ENCODE measurements around the gene TSSK3.

The TSSK3 gene

DNA sequence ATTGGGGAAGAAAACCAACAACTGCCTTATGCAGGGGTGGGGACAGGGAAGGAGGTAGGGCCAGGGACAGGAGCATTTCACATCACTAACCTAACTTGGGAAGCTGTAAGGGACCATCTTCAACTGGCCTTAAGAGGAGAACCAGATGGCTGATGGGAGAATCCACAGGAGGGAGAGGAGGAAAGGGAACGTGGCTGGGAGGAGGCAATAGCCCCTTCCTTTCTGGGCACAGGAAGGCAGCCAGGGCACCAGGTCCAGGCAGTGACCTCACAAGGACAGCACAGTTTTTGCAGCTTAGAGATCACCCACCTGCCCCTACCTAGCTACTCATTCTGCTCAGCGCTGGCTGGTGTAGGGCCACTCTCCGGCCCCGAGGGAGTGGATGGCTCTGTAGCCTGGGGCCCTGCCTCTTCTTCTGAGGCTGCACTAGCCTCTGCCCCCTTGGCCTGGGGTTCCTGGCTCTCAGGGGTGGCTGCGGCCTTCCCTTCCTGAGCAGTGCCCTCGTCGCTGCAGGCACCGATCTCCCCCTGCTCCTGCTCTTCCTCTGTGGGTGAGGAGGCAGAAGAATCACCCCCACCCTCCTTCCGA is 28.0 kb upstream of the TSSK3 start:
- H3K9ac ChIP-seq (ENCODE audit: low read depth, low read length) = peak overlapping the region; percentile 81
- peaks cover 9% of the 10 kb centered on the region for H3K4me1 ChIP-seq (ENCODE audit: control insufficient read depth, insufficient read depth, low read length)
- H3K27me3 ChIP-seq (ENCODE audit: control insufficient read depth, insufficient read depth, low read length) = peaks cover 3% of the 10 kb centered on the region
- no peaks in the 10 kb centered on the region for H3K9me3 ChIP-seq (replicated peaks; ENCODE audit: low read length)
- peak overlapping the region; percentile 76 for H3K4me3 ChIP-seq (ENCODE audit: low read length)
- peak overlapping the region; percentile 91 for H3K4me2 ChIP-seq (ENCODE audit: low read length)
- H3K36me3 ChIP-seq (ENCODE audit: insufficient read depth, low read length) = peaks cover 45% of the 10 kb centered on the region

DNA sequence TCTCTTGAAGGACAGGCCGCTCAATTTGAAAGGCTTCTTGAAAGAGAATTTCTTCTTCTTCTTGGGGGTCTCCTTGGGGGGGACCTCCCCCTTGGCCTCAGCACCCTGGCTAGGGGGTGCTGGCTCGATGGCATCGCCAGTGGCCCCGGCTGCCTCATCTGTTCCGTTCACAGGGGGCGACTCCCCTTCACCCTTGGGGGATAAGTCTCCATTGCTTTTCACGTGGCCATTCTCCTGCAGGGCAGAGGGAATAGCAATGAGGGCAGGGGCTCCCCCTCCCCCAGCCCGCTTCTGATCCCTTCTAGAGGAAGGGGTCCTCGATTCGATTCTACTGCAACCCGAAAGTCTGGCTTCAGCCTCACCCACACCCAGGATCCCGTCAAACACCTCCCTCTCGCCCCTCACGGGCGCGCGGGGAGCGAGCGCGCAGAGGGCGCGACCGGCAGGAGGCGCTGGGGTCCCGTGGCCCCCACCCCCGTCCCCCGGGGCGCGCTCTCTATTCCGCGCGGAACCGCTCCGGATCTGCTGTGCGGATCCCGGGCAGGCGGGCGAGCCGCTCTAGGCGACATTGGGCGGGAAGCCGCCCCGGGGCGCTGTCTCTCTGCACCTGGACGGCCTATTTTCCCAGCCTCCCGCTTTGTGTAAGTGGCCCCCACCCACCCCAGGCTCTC is 27.3 kb upstream of the TSSK3 start:
- peaks cover 9% of the 10 kb centered on the region for H3K4me1 ChIP-seq (ENCODE audit: control insufficient read depth, insufficient read depth, low read length)
- peak overlapping the region; percentile 91 for H3K4me2 ChIP-seq (ENCODE audit: low read length)
- H3K9me3 ChIP-seq (replicated peaks; ENCODE audit: low read length) = no peaks in the 10 kb centered on the region
- peak overlapping the region; percentile 81 for H3K9ac ChIP-seq (ENCODE audit: low read depth, low read length)
- H3K4me3 ChIP-seq (ENCODE audit: low read length) = peak overlapping the region; percentile 76
- peaks cover 39% of the 10 kb centered on the region for H3K36me3 ChIP-seq (ENCODE audit: insufficient read depth, low read length)
- peaks cover 3% of the 10 kb centered on the region for H3K27me3 ChIP-seq (ENCODE audit: control insufficient read depth, insufficient read depth, low read length)

DNA sequence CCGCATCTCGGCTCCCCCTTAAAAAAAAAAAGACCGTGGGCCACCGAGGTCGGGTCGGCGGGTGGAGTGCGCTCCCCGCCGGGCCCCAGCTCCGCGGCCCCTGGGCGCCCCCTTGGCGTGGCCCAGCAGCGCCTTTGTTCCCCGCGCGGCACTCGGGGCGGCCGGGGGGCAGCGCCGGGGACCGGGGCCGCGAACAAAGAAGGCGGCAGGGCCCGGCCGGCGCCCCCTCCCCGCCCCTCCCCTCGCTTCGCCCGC is 26.9 kb upstream of the TSSK3 start:
- peak overlapping the region; percentile 91 for H3K4me2 ChIP-seq (ENCODE audit: low read length)
- H3K9me3 ChIP-seq (replicated peaks; ENCODE audit: low read length) = no peaks in the 10 kb centered on the region
- peaks cover 34% of the 10 kb centered on the region for H3K36me3 ChIP-seq (ENCODE audit: insufficient read depth, low read length)
- H3K27me3 ChIP-seq (ENCODE audit: control insufficient read depth, insufficient read depth, low read length) = peaks cover 3% of the 10 kb centered on the region
- peaks cover 9% of the 10 kb centered on the region for H3K4me1 ChIP-seq (ENCODE audit: control insufficient read depth, insufficient read depth, low read length)
- peak overlapping the region; percentile 76 for H3K4me3 ChIP-seq (ENCODE audit: low read length)
- peak overlapping the region; percentile 81 for H3K9ac ChIP-seq (ENCODE audit: low read depth, low read length)

DNA sequence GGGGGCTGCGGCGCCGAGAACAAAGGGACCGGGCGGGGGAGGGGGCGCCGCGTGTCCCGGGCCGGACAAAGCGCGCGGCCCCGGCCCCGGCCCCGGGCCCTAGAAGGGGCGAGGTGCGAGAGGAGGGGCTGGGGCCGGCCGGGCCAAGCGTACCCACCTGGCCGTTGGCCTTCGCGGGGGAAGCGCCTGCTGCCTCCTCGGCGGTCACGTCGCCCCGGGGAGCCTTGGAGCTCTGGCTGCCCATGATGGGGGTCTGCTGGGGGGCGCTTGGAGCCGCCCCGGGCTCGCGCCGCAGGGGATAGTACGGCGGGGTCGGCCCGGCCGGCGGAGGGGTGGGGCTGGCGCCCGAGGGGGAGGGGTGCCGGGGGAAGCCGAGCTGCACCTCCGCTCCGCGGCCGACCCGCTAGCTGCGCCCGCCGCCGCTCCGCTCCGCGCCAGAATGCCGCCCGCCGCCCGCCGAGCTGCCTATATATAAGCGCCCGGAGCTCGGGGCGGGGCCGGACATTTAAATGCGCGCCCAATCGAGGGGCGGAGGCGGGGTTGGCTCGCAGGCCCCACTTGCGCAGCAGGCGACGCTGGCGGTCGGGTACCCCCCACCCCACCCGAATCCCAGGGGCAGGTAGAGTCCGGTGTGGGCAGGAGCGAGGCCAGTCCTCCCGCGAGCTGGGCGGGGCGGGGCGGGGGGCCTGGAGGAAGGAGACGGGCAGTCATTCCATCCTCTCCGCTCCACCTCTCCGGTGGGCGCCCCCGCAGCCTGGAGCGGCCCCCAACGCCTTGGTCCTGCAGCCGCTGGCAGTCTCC is 26.3 kb upstream of the TSSK3 start, which contains the start of gene MARCKSL1:
MARCKSL1 (minus strand) TSS at position 444 of the 801 bp plus-strand sequence; CDS start at position 244, 200 bp downstream.
- peaks cover 9% of the 10 kb centered on the region for H3K4me1 ChIP-seq (ENCODE audit: control insufficient read depth, insufficient read depth, low read length)
- no peaks in the 10 kb centered on the region for H3K9me3 ChIP-seq (replicated peaks; ENCODE audit: low read length)
- peak within 1 kb of the TSS; percentile 81 for H3K9ac ChIP-seq (ENCODE audit: low read depth, low read length)
- H3K4me3 ChIP-seq (ENCODE audit: low read length) = peak within 1 kb of the TSS; percentile 76
- H3K4me2 ChIP-seq (ENCODE audit: low read length) = peak within 1 kb of the TSS; percentile 91
- H3K36me3 ChIP-seq (ENCODE audit: insufficient read depth, low read length) = peaks cover 29% of the 10 kb centered on the region
- H3K27me3 ChIP-seq (ENCODE audit: control insufficient read depth, insufficient read depth, low read length) = peaks cover 3% of the 10 kb centered on the region

DNA sequence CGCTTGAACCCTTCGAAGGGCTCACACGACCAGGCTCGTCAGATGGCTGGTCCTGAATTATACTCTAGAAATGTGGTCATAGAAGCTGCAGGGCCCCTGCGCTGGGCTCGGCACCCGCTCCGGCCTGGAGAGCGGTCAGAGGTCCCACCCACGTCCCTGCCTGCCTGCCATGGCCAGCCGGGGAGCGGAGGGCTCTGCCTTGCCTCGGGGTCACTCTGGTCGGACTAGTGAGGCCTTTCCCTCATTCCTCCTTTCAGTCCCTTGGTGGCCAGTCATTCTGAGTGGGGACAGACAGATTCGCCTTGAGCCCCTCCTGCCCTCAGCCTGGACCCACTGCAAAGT is 25.8 kb upstream of the TSSK3 start:
- peaks cover 9% of the 10 kb centered on the region for H3K4me1 ChIP-seq (ENCODE audit: control insufficient read depth, insufficient read depth, low read length)
- H3K27me3 ChIP-seq (ENCODE audit: control insufficient read depth, insufficient read depth, low read length) = peaks cover 3% of the 10 kb centered on the region
- no peak overlapping the region for H3K9ac ChIP-seq (ENCODE audit: low read depth, low read length)
- H3K9me3 ChIP-seq (replicated peaks; ENCODE audit: low read length) = no peaks in the 10 kb centered on the region
- H3K4me2 ChIP-seq (ENCODE audit: low read length) = peak overlapping the region; percentile 91
- H3K4me3 ChIP-seq (ENCODE audit: low read length) = peak overlapping the region; percentile 76
- H3K36me3 ChIP-seq (ENCODE audit: insufficient read depth, low read length) = peaks cover 24% of the 10 kb centered on the region

DNA sequence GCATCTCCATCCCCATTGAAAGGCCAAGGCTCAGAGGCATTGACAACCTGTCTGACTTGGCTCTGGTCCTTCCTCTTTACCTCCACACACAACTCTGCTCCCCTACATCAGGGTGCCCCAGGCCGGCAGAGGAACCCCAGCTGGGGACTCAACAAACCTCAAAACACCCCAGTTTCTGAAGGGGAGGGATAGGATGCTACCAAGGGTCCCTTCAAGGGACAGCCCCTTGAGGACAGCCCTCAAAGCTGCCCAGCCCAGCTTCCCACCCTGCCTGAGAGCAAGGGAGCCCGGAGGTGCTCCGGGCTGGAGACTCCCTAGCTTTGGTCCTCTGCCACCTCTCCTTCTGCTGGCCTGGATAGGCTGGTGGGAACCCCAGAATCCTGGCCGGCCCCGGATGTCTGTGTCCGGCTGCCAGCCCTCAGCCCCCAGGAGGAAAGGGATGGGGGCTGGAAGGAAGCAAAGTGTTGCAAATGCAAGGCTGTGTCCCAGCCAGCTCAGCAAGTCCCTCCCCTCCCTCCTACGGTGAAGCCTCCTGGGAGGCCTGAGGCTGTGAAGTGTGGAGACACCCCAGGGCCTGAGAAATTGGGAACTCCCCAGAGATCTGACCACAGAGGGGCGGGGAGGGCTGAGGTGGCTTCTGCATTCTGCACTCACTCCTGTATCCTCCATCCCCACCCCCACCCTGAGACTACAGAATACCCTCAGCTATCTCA is 25.2 kb upstream of the TSSK3 start:
- peaks cover 19% of the 10 kb centered on the region for H3K36me3 ChIP-seq (ENCODE audit: insufficient read depth, low read length)
- peaks cover 3% of the 10 kb centered on the region for H3K27me3 ChIP-seq (ENCODE audit: control insufficient read depth, insufficient read depth, low read length)
- no peaks in the 10 kb centered on the region for H3K9me3 ChIP-seq (replicated peaks; ENCODE audit: low read length)
- H3K4me1 ChIP-seq (ENCODE audit: control insufficient read depth, insufficient read depth, low read length) = peaks cover 9% of the 10 kb centered on the region
- no peak overlapping the region for H3K4me2 ChIP-seq (ENCODE audit: low read length)
- H3K9ac ChIP-seq (ENCODE audit: low read depth, low read length) = no peak overlapping the region
- no peak overlapping the region for H3K4me3 ChIP-seq (ENCODE audit: low read length)

DNA sequence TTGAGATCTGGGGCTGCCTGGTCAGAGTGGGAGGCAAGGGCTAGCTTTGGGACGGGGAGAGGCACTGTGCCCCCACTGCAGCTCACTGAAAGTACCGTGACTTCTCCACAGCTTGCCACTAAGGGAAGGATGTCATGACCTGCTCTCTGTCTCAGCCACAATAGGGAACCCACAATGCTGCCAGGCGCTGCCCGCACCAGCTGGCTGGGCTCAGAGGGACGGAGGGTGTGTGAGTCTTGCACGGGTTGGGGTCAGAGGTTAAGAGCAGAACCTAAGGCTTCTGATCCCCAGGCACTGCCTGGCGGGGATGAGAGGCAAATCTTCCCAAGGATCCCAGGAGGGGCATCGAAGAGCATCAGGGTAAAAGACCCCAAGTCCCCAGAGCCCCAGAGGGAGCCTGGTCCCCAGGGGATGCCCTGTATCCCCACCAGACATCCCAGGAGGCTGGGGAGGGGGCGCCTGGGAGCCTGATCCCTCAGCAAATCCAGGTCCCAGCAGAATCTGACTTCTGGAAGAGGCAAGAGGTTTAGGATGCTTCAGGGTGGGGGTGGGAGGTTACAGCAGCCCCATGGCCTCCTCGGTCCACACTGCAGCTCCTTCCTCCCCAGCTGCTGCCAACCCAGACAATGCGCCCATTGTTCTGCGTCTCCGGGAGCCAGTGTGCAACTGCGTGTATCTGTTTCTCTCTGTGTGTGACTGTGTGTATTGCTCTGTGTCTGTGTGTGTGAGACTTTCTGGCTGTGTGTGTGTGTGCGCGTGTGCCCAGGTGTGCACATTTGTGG is 24.3 kb upstream of the TSSK3 start:
- peaks cover 9% of the 10 kb centered on the region for H3K4me1 ChIP-seq (ENCODE audit: control insufficient read depth, insufficient read depth, low read length)
- H3K4me2 ChIP-seq (ENCODE audit: low read length) = no peak overlapping the region
- H3K4me3 ChIP-seq (ENCODE audit: low read length) = no peak overlapping the region
- H3K27me3 ChIP-seq (ENCODE audit: control insufficient read depth, insufficient read depth, low read length) = peaks cover 3% of the 10 kb centered on the region
- peaks cover 13% of the 10 kb centered on the region for H3K36me3 ChIP-seq (ENCODE audit: insufficient read depth, low read length)
- H3K9me3 ChIP-seq (replicated peaks; ENCODE audit: low read length) = no peaks in the 10 kb centered on the region
- H3K9ac ChIP-seq (ENCODE audit: low read depth, low read length) = no peak overlapping the region

DNA sequence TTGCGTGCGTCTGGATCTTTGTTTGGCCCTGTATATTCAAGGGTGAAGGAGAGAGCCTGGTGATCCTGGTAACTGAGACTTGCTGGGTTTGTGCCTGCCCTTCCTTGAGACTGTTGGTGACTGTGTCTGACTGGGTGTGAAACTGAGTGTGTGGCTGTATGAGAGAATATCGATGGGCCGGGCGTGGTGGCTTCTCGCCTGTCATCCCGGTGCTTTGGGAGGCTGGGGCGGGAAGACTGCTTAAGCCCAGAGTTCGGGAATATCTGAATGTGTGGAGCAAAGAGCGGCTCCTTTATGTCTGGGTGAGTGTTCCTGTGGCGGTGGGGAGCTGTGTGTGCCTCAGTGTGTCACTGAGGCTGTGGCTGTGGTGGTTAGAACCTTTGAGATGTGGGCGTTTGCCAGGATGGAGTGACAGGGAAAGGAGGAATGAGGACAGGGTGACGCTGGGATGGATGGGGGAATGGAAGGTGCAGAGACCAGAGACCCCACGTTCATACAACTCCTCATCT is 23.6 kb upstream of the TSSK3 start:
- Histone ChIP-seq H3K27me3 (ENCODE audit: control insufficient read depth, insufficient read depth, low read length) (peaks cover 3% of the 10 kb centered on the region), H3K9ac (ENCODE audit: low read depth, low read length) (no peak overlapping the region), H3K9me3 (replicated peaks; ENCODE audit: low read length) (no peaks in the 10 kb centered on the region), H3K4me2 (ENCODE audit: low read length) (no peak overlapping the region), H3K4me1 (ENCODE audit: control insufficient read depth, insufficient read depth, low read length) (peaks cover 9% of the 10 kb centered on the region), H3K4me3 (ENCODE audit: low read length) (no peak overlapping the region), H3K36me3 (ENCODE audit: insufficient read depth, low read length) (peaks cover 9% of the 10 kb centered on the region)

DNA sequence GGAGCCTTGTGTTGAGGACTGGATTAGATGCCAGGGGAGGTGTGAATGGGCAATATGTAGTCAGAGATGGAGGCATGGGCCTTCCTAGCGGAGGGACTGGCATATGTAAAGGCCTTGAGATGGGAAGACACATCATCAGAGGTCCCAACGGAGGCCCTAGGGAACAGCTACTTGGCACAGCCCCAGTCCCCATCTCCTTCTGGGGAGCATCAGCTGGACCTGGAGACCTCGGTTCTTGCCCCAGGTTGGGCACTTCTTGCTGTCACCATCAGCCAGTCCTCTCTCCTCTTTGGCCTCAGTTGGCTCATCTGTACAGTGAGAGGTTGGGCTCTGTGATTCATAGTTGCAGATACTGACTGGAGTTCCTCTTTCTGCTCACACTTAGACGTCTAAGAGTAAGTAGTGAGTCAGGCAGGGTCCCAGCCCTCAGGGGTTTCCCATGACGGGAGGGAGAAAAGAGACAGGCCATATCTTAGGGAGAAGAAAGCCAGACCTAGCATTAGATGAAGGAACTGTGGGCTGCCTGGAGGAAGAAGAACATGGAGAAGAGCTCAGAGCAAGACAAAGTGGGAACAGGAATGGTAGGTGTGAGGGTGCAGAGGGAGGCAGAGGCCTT is 22.9 kb upstream of the TSSK3 start:
- Histone ChIP-seq H3K9ac (ENCODE audit: low read depth, low read length) (no peak overlapping the region), H3K4me2 (ENCODE audit: low read length) (no peak overlapping the region), H3K27me3 (ENCODE audit: control insufficient read depth, insufficient read depth, low read length) (peaks cover 3% of the 10 kb centered on the region), H3K4me3 (ENCODE audit: low read length) (no peak overlapping the region), H3K36me3 (ENCODE audit: insufficient read depth, low read length) (peaks cover 2% of the 10 kb centered on the region), H3K9me3 (replicated peaks; ENCODE audit: low read length) (no peaks in the 10 kb centered on the region), H3K4me1 (ENCODE audit: control insufficient read depth, insufficient read depth, low read length) (peaks cover 5% of the 10 kb centered on the region)

DNA sequence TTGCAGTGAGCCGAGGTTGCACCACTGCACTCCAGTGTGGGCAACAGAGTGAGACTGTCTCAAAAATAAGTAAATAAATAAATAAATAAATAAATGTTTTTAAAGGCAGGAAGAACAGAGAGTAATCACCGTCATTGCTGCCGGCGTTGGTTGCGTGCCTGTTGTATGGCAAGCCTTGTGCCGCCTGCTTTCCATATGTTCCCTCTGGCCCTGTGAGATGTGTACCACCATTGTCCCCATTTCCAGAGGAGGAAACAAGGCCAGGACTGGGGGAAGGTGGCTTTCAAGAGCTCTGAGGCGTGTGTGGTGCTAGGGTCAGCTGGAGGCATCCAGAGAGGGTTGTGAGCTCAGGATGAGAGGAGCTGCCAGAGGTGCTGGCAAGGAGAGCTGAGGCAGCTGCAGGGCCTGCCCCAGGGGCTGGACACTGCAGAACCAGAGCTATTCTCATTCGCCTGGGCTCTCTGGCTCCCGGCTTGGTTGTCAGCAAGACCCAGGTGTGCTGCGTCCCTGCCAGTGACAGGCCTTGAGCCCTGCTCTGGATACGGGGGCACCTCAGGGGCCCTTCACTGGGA is 21.1 kb upstream of the TSSK3 start:
- H3K4me3 ChIP-seq (ENCODE audit: low read length) = no peak overlapping the region
- no peaks in the 10 kb centered on the region for H3K9me3 ChIP-seq (replicated peaks; ENCODE audit: low read length)
- H3K27me3 ChIP-seq (ENCODE audit: control insufficient read depth, insufficient read depth, low read length) = peaks cover 3% of the 10 kb centered on the region
- no peaks in the 10 kb centered on the region for H3K36me3 ChIP-seq (ENCODE audit: insufficient read depth, low read length)
- no peak overlapping the region for H3K9ac ChIP-seq (ENCODE audit: low read depth, low read length)
- no peaks in the 10 kb centered on the region for H3K4me1 ChIP-seq (ENCODE audit: control insufficient read depth, insufficient read depth, low read length)
- no peak overlapping the region for H3K4me2 ChIP-seq (ENCODE audit: low read length)
